Measurements from ENCODE around the gene CARS2.
"Not testable (repeated sequence)": the region's sequence is repeated elsewhere in the genome, so short reads cannot be mapped to it uniquely, and the experiment has no call there.

CARS2 gene

GRCh38 chr13:110706570-110707372 is 855 bp upstream of the CARS2 start:
- no peak for DNase-seq (ENCODE audit: low read depth in 2 of 2)

- DNase-seq (ENCODE audit: low read depth in 2 of 2), result no peak
These were observed 525 bp downstream of the CARS2 start for GRCh38 chr13:110705356-110705825.

GRCh38 chr13:110702591-110703526 is 3.1 kb downstream of the CARS2 start:
- no peak for DNase-seq (ENCODE audit: low read depth in 2 of 2)

GRCh38 chr13:110702089-110702488 is 3.8 kb downstream of the CARS2 start:
- DNase-seq (ENCODE audit: low read depth in 2 of 2), result no peak

- DNase-seq (ENCODE audit: low read depth in 2 of 2), result not testable (repeated sequence)
These were observed 4.9 kb downstream of the CARS2 start for GRCh38 chr13:110701061-110701460.

- DNase-seq (ENCODE audit: low read depth in 2 of 2), result no peak
These were observed 5.3 kb downstream of the CARS2 start for GRCh38 chr13:110700641-110701040.

- no peak for DNase-seq (ENCODE audit: low read depth in 2 of 2)
These were observed 5.7 kb downstream of the CARS2 start for GRCh38 chr13:110700186-110700585.

- no peak for DNase-seq (ENCODE audit: low read depth in 2 of 2)
These were observed 6.5 kb downstream of the CARS2 start for GRCh38 chr13:110699148-110700145.

- no peak for DNase-seq (ENCODE audit: low read depth in 2 of 2)
These were observed 7.2 kb downstream of the CARS2 start for GRCh38 chr13:110698689-110699088.

GRCh38 chr13:110697842-110698241 is 8.1 kb downstream of the CARS2 start:
- no peak for DNase-seq (ENCODE audit: low read depth in 2 of 2)

GRCh38 chr13:110696776-110697175 is 9.1 kb downstream of the CARS2 start:
- no peak for DNase-seq (ENCODE audit: low read depth in 2 of 2)

- DNase-seq (ENCODE audit: low read depth in 2 of 2), result not testable (repeated sequence)
These were observed 10.1 kb downstream of the CARS2 start for GRCh38 chr13:110695774-110696173.

- DNase-seq (ENCODE audit: low read depth in 2 of 2), result no peak
These were observed 15.4 kb downstream of the CARS2 start for GRCh38 chr13:110690516-110690915.

GRCh38 chr13:110689711-110690110 is 16.2 kb downstream of the CARS2 start:
- no peak for DNase-seq (ENCODE audit: low read depth in 2 of 2)

GRCh38 chr13:110689041-110689440 is 16.9 kb downstream of the CARS2 start:
- DNase-seq (ENCODE audit: low read depth in 2 of 2), result no peak

- no peak for DNase-seq (ENCODE audit: low read depth in 2 of 2)
These were observed 18.2 kb downstream of the CARS2 start for GRCh38 chr13:110687736-110688135.

GRCh38 chr13:110685305-110686020 is 20.5 kb downstream of the CARS2 start:
- no peak for DNase-seq (ENCODE audit: low read depth in 2 of 2)

- no peak for DNase-seq (ENCODE audit: low read depth in 2 of 2)
These were observed 21.4 kb downstream of the CARS2 start for GRCh38 chr13:110684388-110685056.

GRCh38 chr13:110683921-110684320 is 22.0 kb downstream of the CARS2 start:
- DNase-seq (ENCODE audit: low read depth in 2 of 2), result no peak

All from fibroblast of skin of left biceps (primary cell).